Stimulated activated CD8-positive, alpha-beta memory T cell treated with anti-CD3 and anti-CD28 coated beads, Interleukin-2, amount 100 ng/mL, for 48 hours (primary cell): Measurements from ENCODE around the gene HEBP1.

Source experiments
- DNase-seq, 2 donors: peaks; one replicate each; pipeline ENCODE4 v3.0.0-alpha.2; 2020; ENCODE audit warnings: low read depth in 2 of 2

Gene HEBP1

GRCh38 chr12:12990700-12991468 lies 9.2 kb downstream of the HEBP1 start:
- no peak for DNase-seq

- no peak for DNase-seq
Observed at GRCh38 chr12:12987421-12987820, 12.6 kb downstream of the HEBP1 start.

GRCh38 chr12:12986775-12987331 lies 13.2 kb downstream of the HEBP1 start:
- DNase-seq = no peak

- no peak for DNase-seq
Observed at GRCh38 chr12:12985817-12986408, 14.2 kb downstream of the HEBP1 start.

- no peak for DNase-seq
Observed at GRCh38 chr12:12984149-12984548, 15.9 kb downstream of the HEBP1 start.

GRCh38 chr12:12983420-12984035 lies 16.5 kb downstream of the HEBP1 start:
- no peak for DNase-seq

- DNase-seq = no peak
Observed at GRCh38 chr12:12982331-12982730, 17.7 kb downstream of the HEBP1 start.

GRCh38 chr12:12979731-12980259 lies 20.3 kb downstream of the HEBP1 start:
- DNase-seq = no peak

GRCh38 chr12:12979126-12979525 lies 20.9 kb downstream of the HEBP1 start:
- DNase-seq = no peak

- DNase-seq = no peak
Observed at GRCh38 chr12:12977231-12977630, 22.8 kb downstream of the HEBP1 start.

- DNase-seq = no peak
Observed at GRCh38 chr12:12976366-12976765, 23.7 kb downstream of the HEBP1 start.

GRCh38 chr12:12975322-12976077 lies 24.6 kb downstream of the HEBP1 start:
- DNase-seq = no peak

GRCh38 chr12:12974211-12974610 lies 25.9 kb downstream of the HEBP1 start:
- no peak for DNase-seq

- DNase-seq = no peak
Observed at GRCh38 chr12:12973019-12973418, 27.0 kb downstream of the HEBP1 start.

GRCh38 chr12:12965836-12966235 lies 34.2 kb downstream of the HEBP1 start:
- DNase-seq = no peak

- DNase-seq = no peak
Observed at GRCh38 chr12:12964255-12964654, 35.8 kb downstream of the HEBP1 start.

GRCh38 chr12:12960639-12961209 lies 39.3 kb downstream of the HEBP1 start:
- DNase-seq = no peak

GRCh38 chr12:12958886-12959285 lies 41.2 kb downstream of the HEBP1 start:
- DNase-seq = no peak

- DNase-seq = no peak
Observed at GRCh38 chr12:12954878-12955625, 45.0 kb downstream of the HEBP1 start.

GRCh38 chr12:12954356-12954755 lies 45.7 kb downstream of the HEBP1 start:
- DNase-seq = no peak

GRCh38 chr12:12952036-12952435 lies 48.0 kb downstream of the HEBP1 start, which contains the start of gene GPRC5D:
TSS of gene GPRC5D (minus strand) at chr12:12952170. CDS start at chr12:12950384, 1,786 bp downstream.
- no peak for DNase-seq
